ENCODE measurements around the gene MAN1C1. TPM values are rescaled to one million over a fixed set of nuclear protein-coding genes. Genes with fewer than 3 reads are reported as not detected.

The MAN1C1 gene
- total and polyA plus RNA-seq, 9 of the 15 experiments (the other 6 are each of a cell fraction or from before 2014, with no cell fraction given), result 0.04 to 0.44 (median 0.10) TPM; not detected in 3

GRCh38 chr1:25615172-25615541 lies 1.4 kb upstream of the MAN1C1 start (continued):
- TF ChIP-seq ARID4B (CRISPR knock-in tag; IDR thresholded peaks at IDR 0.05) (no peak), STAT5A (IDR thresholded peaks at IDR 0.05; ENCODE audit: borderline replicate concordance, low read length) (no peak), HDAC3 (IDR thresholded peaks at IDR 0.05; ENCODE audit: borderline replicate concordance, partially characterized antibody) (no peak), ZNF445 (CRISPR knock-in tag; IDR thresholded peaks at IDR 0.05; ENCODE audit: low read depth) (no peak), NFIC (IDR thresholded peaks at IDR 0.05) (no peak)

DNA sequence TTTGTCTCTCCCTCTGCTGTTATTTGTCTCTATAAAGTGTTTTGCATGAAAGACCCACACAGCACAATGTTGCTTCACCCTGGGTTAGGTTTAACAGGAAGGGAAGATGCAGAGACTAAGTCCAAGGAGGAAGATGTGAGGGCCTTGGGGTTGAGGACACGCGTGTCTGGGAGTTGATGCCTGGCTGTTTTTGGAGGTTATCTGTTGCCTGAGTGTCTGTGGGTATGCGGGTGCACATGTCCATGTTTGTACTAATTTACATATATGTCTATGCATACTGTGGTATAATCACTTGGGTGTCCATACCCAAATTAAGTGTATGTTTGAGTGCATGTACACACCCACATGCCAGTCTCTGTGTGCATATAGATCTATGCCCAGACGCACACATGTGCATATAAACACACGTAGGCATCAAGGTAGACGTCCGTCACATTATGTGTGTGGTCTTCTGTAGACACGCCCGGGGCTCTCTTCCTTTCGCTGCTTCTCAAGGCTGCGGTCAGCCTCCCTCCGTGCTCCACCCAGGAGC lies 962 bp upstream of the MAN1C1 start:
- no peaks in the 10 kb centered on the region for H3K36me3 ChIP-seq (ENCODE audit: control insufficient read depth, insufficient read depth, low read length)
- TF ChIP-seq MTA1 (IDR thresholded peaks at IDR 0.05; ENCODE audit: borderline replicate concordance) (no peak), CEBPB (tag; IDR thresholded peaks at IDR 0.05) (peak; percentile 16; the same call in 1 of the 2 replicates)
- H3K9me3 ChIP-seq (replicated peaks; ENCODE audit: control insufficient read depth, insufficient read depth, low read depth, low read length), result no peaks in the 10 kb centered on the region
- peak overlapping the region; percentile 42 for H3K4me3 ChIP-seq
- 4% methylated on average over 12 of the region's 12 CpGs for WGBS (ENCODE audit: insufficient coverage, low coverage, missing lambda C conversion rate)
- intact Hi-C loops (cut with micrococcal nuclease) (no loop called here), in situ Hi-C loops (cut with MboI) (loop anchor here (10.0 kb wide), 1 partner anchor 389 kb away; no protein-coding TSS in a partner anchor)
- H3K4me1 ChIP-seq (replicated peaks in 1 of 2; ENCODE audit: control insufficient read depth in 2 of 2, insufficient read depth in 2 of 2, low read length in 2 of 2), result peaks cover 0 to 26% of the 10 kb centered on the region in 2 experiments; a peak in 2 of 5 replicates
- ChIA-PET CTCF (ENCODE audit: low intra/inter-chr PET ratio) (no interaction called here), POLR2A (interaction anchor here (0.6 kb wide), 3 partner anchors 167 to 212 kb away, joined by 3 to 4 read pairs (median 4); no protein-coding TSS in a partner anchor)
- ATAC-seq, result peak; percentile 24; the same call in 2 of the 3 replicates
- H3K27me3 ChIP-seq (ENCODE audit: control insufficient read depth in 2 of 2, insufficient read depth in 2 of 2, low read length in 2 of 2), result peaks cover 40 to 75% of the 10 kb centered on the region in 2 experiments
- H2AFZ ChIP-seq (ENCODE audit: low read depth, low read length), result peak overlapping the region; percentile 92
- H3K9ac ChIP-seq (ENCODE audit: insufficient read depth in 1 of 2, low read depth in 2 of 2, low read length in 2 of 2), result peak overlapping the region in 1 of 2 experiments; percentile 87; a peak in 3 of 4 replicates
- peak overlapping the region; percentile 76 for H3K4me2 ChIP-seq (ENCODE audit: insufficient read depth, low read length)
- peaks cover 16% of the 10 kb centered on the region for H4K20me1 ChIP-seq (replicated peaks; ENCODE audit: control insufficient read depth, insufficient read depth, low read length)
- H3K9me1 ChIP-seq (ENCODE audit: control insufficient read depth, insufficient read depth, low read length), result peaks cover 5% of the 10 kb centered on the region
- no peak overlapping the region for H3K27ac ChIP-seq (ENCODE audit: extremely low read depth, low read depth, low read length)
- no peaks in the 10 kb centered on the region for H3K79me2 ChIP-seq (ENCODE audit: control insufficient read depth, insufficient read depth, low read length)
- FAIRE-seq, result peak; percentile 6
- DNase-seq (ENCODE audit: extremely low read depth in 1 of 4, low spot score in 3 of 4), result no peak
- BruUV-seq (replicated peaks), result no TSS peak
